Stimulated activated CD4-positive, alpha-beta T cell treated with anti-CD3 and anti-CD28 coated beads, Interleukin-15, amount 100 ng/mL, for 1 hour (primary cell): Measurements from ENCODE around the gene COMMD6.
A peak's percentile ranks its signal among the peaks of the same experiment; 100 is the strongest.
"Not testable (repeated sequence)": the region's sequence is repeated elsewhere in the genome, so short reads cannot be mapped to it uniquely, and the experiment has no call there.

Experiments
- DNase-seq, 2 donors: peaks; one replicate each; pipeline ENCODE4 v3.0.0-alpha.2; 2020; ENCODE audit warnings: low read depth in 1 of 2, low spot score in 1 of 2

Gene COMMD6

DNA sequence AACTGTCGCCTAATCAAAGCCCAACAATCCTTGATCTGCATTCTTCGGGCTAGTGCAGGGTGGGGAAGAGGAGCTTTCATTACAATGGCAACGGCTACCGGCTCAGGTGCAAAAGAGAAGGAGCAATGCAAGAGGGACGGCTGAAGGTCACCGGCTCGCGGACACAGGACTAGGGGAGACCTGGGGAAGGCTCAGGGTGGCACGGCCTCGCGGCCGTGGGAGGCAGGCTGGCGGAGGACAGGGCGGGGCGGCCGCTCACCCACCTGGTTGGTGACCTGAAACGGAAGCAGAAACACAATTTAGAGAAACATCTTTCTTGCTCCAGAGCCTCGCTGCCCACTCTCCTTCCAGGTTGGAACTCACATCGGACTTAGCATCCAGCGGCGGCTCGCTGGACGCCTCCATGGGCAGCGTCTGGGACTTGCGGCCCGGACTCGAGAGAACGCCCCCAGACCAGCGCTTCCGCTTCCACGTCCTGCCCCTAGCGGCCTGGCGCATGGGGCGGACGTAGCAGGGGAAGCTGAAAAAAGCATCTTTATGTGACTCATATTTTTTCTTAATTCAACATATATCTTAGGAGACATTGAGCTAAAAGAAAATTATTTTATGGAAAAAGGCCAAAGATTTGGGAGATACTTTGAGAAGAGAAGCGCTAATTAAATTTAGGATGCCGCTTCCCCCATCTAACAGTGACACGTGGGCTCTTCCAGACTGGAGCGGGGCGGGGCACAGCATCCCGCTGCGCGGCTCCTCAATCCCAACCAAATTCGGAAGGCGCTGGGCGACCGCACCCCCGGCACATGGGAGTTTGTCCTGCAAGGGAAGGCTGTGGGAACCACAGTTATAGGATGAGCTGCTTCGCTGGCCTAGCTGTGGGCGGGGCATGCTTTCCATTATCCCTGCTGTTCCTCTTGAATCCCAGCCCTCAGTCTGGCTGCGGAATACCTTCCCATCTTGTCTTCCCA is at the start of gene COMMD6:
Gene COMMD6, minus strand, starts transcription at position 441 of the 965 bp plus-strand sequence. Its CDS starts 36 bp downstream, at position 405.
- DNase-seq = peak; percentile 43 to 55

GRCh38 chr13:75585153-75585552 is 47.5 kb upstream of the COMMD6 start:
- DNase-seq = no peak

DNA sequence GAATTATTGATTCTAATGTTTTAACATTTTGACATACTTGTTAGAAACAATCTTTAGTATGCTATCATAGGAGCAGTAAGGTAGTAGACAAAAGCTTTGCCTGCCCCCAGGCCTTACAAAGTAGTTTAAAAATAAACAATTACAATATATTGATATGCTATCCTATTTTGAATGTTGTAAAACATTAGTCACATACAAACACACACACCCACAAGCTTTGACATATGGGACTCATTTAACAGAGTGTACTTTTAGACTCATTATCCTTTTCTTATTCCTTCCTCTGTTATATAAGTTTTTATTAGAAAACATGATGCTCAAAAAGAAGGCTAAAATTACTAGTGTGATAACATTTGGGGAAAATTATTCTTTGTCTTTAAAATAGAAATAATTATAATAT is 45.5 kb upstream of the COMMD6 start:
- no peak for DNase-seq

DNA sequence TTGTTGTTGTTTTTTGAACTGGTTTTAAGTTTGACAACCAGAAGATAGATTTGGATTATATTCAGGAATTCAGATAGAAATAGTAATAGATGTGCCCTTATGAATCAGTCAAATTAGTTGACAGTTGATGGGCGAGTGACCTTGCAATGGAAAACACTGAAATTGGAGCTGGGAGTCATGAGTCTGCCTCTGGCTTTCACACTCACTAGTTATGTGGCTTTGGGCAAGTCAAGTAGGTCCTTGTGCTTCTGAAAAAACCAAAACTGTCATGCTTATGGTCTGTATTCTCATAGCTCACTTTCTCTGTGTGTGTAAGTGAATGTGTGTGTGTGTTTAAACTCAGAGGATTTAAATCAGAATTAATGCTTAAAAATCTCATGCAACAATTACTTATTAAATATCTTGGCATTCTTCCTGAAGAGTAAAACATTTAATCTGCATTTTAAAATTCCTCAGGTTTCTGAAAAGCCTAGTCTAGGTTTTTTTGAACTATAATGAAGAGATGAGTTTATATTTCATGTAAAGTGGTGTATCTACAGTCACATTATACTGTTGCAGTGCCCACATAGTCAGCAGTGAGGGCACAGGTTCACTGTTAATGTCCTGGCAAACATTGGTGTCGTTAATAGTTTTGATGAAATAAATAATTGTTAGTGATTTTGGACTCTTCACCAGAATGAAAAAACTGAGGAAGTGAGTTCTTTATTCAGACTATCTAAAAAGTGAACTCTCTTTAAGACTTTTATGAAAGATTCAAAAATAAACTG is 44.4 kb upstream of the COMMD6 start:
- DNase-seq = no peak

DNA sequence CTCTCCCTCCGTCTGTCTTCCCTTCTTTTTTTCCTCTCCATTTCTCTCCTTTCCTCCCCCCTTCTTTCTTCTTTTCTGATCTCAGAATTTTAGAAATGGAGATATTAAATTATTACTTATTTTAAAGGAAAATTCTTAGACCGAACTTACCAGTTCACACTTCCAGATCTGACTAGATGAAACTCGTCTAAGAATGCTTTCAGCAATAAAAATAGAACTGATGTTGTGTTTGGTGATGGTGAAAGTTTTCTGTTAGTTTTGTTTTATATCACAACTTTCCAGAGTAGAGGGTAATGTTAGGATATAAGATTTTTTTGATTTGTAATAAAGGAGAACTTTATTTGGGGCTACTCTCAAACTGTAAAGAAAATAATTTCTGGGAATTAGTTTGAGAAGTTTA is 41.9 kb upstream of the COMMD6 start:
- DNase-seq = no peak

DNA sequence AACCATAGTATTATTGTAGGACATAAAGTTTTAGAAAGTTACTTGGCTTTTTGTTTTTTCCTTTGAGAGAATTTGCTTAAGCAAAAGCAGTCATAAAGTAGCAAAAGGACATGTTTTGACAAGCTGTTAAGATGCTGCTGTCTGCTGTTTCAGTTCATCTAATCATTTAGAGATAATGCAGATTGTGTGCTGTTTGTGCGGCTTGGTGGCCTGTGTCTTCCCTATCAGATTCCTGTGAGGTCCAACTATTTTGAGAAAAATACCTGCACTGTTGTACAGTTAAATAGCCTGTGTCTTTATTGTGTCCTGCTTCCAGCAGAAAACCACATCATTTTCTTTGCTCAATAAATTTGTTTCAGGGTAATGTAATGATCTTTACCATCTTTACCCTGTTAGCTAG is 31.9 kb upstream of the COMMD6 start:
- no peak for DNase-seq

GRCh38 chr13:75566658-75567057 is 29.0 kb upstream of the COMMD6 start:
- DNase-seq = no peak

- no peak for DNase-seq
These were observed 20.7 kb upstream of the COMMD6 start for GRCh38 chr13:75558145-75558840.

DNA sequence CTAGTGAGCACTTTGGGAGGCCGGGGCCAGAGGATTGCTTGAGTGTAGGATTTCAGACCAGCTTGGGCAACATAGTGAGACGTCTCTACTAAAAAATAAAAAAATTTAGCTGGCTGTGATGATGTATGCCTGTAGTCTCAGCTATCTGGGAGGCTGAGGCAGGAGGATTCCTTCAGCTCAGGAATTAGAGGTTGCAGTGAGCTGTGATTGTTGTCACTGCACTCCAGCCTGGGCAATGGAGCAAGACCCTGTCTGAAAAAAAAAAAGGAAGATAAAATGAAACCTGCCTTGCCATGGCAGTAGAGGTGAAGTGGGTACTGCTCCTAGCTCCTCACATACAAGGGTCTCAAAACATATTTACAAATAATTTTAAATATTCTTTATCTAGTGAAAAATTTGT is 19.3 kb upstream of the COMMD6 start:
- DNase-seq = no peak

- DNase-seq = no peak
These were observed 18.2 kb upstream of the COMMD6 start for GRCh38 chr13:75555836-75556235.

DNA sequence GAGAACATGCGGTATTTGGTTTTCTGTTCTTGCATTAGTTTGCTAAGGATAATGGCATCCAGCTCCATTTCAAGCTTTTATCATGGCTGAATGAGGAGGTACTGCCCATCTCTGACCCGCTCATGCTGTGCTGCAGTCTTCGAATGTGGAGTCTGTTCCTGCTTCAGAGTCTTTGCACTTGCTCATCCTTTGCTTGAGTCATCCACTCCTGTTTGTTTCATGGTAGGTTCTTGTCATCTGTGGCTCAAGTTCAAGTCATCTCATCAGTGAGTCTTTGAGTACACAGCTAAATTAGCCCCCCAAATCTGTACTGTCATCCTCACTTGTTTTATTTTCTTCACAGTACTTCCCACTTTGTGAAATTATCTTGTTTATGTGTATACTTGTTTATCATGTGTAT is 17.3 kb upstream of the COMMD6 start:
- DNase-seq = no peak

GRCh38 chr13:75554464-75554863 is 16.8 kb upstream of the COMMD6 start:
- no peak for DNase-seq

- DNase-seq = no peak
These were observed 12.5 kb upstream of the COMMD6 start for GRCh38 chr13:75550159-75550567.

DNA sequence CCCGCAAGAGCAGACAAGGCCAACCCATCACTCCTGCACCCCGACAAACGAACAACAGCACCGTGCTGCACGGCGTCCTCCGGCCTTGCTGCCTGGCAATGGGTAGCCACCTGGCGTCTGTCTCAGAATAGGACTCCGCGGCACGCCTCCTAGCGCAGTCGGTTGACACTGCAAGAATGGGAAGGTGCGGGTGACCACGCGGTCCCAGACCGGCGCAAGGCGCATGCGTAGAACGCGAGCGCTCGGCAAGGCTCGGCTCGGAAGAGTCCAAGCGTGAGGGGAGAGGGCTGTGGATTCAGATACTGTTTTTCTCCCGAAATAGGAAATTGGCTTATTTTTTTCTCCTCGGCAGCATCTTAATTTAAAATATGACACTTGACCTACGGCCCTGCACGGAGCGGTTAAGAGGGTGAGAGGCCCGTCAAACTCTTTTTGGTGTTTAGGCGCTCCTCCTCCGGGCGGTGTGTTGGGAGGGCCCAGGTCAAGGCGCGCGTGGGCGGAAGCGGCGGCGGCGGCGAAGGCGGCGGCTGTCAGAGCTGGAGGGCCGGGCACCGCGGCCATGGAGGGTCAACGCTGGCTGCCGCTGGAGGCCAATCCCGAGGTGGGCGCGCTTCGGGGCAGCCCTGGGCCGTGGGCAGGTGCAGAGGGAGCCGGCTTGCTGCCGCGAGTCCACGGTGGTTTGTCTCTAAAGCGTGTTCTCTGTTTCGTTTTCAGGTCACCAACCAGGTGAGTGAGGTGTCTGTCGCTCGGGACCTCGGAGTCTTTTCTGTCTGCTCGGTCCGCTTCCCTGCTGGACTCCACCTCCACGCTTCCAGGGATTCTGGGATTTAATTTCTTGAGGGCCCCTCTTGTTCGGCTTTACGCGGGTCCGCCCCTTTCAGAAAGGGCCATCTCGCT is 11.9 kb upstream of the COMMD6 start, which contains the start of gene UCHL3:
Gene UCHL3, plus strand, starts transcription at position 530 of the 897 bp plus-strand sequence. Its CDS starts 30 bp downstream, at position 560.
- peak; percentile 94 to 96 for DNase-seq

DNA sequence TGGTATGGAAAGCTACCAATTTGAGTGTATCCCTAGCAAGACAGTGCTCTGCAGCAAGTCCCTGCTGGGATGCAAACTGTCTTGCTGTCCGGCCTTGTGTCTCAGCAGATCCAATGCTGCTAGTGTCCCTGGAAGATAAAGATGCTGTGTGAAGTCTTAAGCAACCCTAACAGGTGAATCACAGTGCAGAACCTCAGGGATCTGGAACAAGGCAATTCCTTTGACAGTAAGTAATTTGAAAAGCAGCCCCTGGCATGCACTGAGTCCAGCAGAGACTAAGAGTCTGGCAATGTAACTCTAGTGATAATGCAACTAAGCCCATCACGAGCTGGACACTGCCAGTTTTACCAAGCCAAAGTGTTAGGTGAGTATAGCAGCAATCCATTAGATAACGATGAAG is 10.3 kb upstream of the COMMD6 start:
- DNase-seq = no peak

DNA sequence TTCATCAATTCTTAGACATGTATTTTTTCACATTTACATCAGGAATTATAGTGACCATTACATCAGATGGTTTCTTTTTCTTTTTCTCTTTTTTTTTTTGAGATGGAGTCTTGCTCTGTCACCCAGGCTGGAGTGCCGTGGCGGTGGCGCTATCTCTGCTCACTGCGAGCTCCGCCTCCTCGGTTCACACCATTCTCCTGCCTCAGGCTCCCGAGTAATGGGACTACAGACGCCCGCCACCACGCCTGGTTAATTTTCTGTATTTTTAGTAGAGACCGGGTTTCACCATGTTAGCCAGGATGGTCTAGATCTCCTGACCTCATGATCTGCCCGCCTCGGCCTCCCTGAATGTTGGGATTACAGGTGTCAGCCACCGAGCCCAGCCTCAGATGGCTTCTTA is 7.7 kb upstream of the COMMD6 start:
- DNase-seq = not testable (repeated sequence)

- DNase-seq = no peak
These were observed 7.2 kb upstream of the COMMD6 start for GRCh38 chr13:75544681-75545330.

- DNase-seq = no peak
These were observed 4.3 kb upstream of the COMMD6 start for GRCh38 chr13:75541961-75542360.

DNA sequence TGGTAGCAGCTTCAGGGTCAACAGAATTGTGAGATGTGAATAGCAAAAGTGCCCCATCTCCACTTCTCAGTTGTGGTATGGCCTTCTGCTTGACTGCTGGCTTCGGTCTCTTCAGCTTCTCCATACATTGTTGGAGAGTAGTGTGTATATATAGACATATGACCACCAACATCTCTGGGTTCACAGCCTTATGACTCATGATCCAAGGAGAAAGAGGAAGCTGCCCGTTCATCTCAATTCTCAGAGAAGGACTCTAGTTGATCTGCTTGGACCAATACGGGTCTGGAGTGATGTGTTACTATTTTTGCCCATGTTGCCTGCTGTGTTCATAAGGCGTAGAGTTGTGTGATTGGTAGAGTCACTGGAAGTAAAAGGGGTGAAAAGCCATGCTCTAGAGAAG is 3.6 kb upstream of the COMMD6 start:
- no peak for DNase-seq

- no peak for DNase-seq
These were observed 3.8 kb downstream of the COMMD6 start for GRCh38 chr13:75533861-75534260.
